Right lobe of liver (tissue), 6 donors: ENCODE measurements around the gene HDAC11. TPM values are rescaled to one million over a fixed set of nuclear protein-coding genes. Genes with fewer than 3 reads are reported as not detected.

ENCODE experiments used
- ATAC-seq, 4 donors: fragments of 200-7000 bp; cut with Tn5 transposase; one replicate each; pipeline ENCODE4 v1.9.1; 2020; ENCODE audit warnings: mild to moderate bottlenecking in 4 of 4, moderate library complexity in 4 of 4
- DNase-seq, 3 donors: peaks; one replicate each; pipeline ENCODE4 v3.0.0-alpha.2; 2020
- H3K27ac ChIP-seq, 3 donors: fragments of 200-600 bp; one replicate each; pipeline ENCODE4 v1.8.0; 2022
- H3K27me3 ChIP-seq, 2 donors: fragments of 200-600 bp; one replicate each; pipeline ENCODE4 v1.8.0; 2022
- H3K36me3 ChIP-seq, 4 donors: fragments of 200-600 bp; sonication (generic) in 1 of 4; one replicate each; pipeline versions ENCODE4 v1.5.1 to v1.8.0; 2017 to 2022; ENCODE audit warnings: control low read depth in 1 of 4
- H3K4me1 ChIP-seq, 4 donors: fragments of 200-600 bp; sonication (generic) in 1 of 4; one replicate each; pipeline versions ENCODE4 v1.5.1 to v1.8.0; 2017 to 2022; ENCODE audit warnings: control low read depth in 1 of 4
- H3K4me3 ChIP-seq, 3 donors: fragments of 200-600 bp; one replicate each; pipeline ENCODE4 v1.8.0; 2022
- H3K9me3 ChIP-seq, 4 donors: fragments of 200-600 bp; sonication (generic) in 1 of 4; one replicate each; pipeline versions ENCODE4 v1.5.1 to v1.8.0; 2017 to 2022; ENCODE audit warnings: control low read depth in 1 of 4
- CTCF ChIP-seq, 4 donors: fragments of 200-600 bp in 3 of 4; fragments of 450-650 bp in 1 of 4; IDR thresholded peaks; one replicate each; pipeline versions ENCODE4 v1.5.1 to v1.8.0; 2016 to 2022; ENCODE audit warnings: antibody characterized with exemption in 4 of 4, mild to moderate bottlenecking in 2 of 4
- POLR2A ChIP-seq: fragments of 450-650 bp; IDR thresholded peaks from one replicate; pipeline ENCODE4 v1.6.1; 2017; ENCODE audit warnings: antibody characterized with exemption, mild to moderate bottlenecking
- WGBS: methylation state at CpG from one replicate; pipeline ENCODE4 v1.1.6; 2018; ENCODE audit warnings: low coverage, low lambda C conversion rate; ENCODE audit not compliant: insufficient coverage; ENCODE audit errors: missing lambda C conversion rate; 5-methylcytosine and 5-hydroxymethylcytosine counted together
- intact Hi-C, 2 donors: fragments of 100-400 bp; cut with DNase I; formaldehyde crosslinking; loops; one replicate each; pipeline versions ENCODE4 v1.11.2 to v1.14.1; 2022
- total RNA-seq, 6 experiments: library from RNA; depleted of rRNA in 2 of 6; stranded (reverse); fragments of >200 nt in 2 of 6; fragmentation: NEBNext Ultra II Directional in 3 of 6; extraction: Animal tissue kit (Norgen Biotek cat#: 25700) in 3 of 6; gene quantifications; one replicate each; pipeline versions ENCODE4 v1.1.0 to v1.2.4, GENCODE V29; 2016 to 2023
- donor health status: DM: no; HTN: yes; CAD: no.
- donor health status: DM: no; HTN: no; CAD: no.
- donor health status: DM: no; HTN: no; CAD: no.
- donor health status: DM: no; HTN: yes; CAD: no.
- donor health status: DM: no; HTN: yes; CAD: no.

HDAC11 gene
- total RNA-seq, 6 experiments from 2014 or later, result 2.2 to 10.8 (median 5.0) TPM

DNA sequence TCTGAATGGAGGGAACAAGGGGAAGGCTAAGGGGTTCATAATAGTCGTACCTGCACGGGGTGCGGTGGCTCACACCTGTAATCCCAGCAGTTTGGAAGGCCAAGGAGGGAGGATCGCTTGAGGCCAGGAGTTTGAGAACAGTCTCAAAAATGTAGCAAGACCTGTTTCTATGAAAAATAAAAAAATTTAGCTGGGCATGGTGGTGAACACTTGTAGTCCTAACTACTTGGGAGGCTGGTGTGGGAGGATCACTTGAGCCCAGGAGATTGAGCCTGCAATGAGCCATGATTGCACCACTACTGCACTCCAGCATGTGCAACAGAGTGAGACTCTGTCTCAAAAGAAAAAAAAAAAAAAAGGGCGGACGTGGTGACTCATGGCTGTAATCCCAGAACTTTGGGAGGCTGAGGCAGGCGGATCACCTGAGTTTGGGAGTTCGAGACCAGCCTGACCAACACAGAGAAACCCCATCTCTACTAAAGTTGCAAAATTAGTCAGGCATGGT is 17.9 kb upstream of the HDAC11 start:
- Histone ChIP-seq H3K4me1 (no peaks in the 10 kb centered on the region), H3K27me3 (no peaks in the 10 kb centered on the region), H3K27ac (no peak overlapping the region), H3K9me3 (no peaks in the 10 kb centered on the region), H3K4me3 (no peak overlapping the region), H3K36me3 (no peaks in the 10 kb centered on the region)
- TF ChIP-seq CTCF (IDR thresholded peaks at IDR 0.05) (no peak), POLR2A (no peak)
- intact Hi-C loops, result no loop called here
- WGBS, result 71% methylated on average over 6 of the region's 8 CpGs
- ATAC-seq (no peak), DNase-seq (no peak)

- intact Hi-C loops, result no loop called here
- Histone ChIP-seq H3K27ac (no peak overlapping the region), H3K9me3 (no peaks in the 10 kb centered on the region), H3K4me1 (no peaks in the 10 kb centered on the region), H3K4me3 (no peak overlapping the region), H3K27me3 (no peaks in the 10 kb centered on the region), H3K36me3 (no peaks in the 10 kb centered on the region)
- no peak for DNase-seq
- 83% methylated on average over 2 of the region's 5 CpGs for WGBS
- ATAC-seq, result no peak
- TF ChIP-seq POLR2A (no peak), CTCF (IDR thresholded peaks at IDR 0.05) (no peak)
Measured at GRCh38 chr3:13462822-13463221, 17.3 kb upstream of the HDAC11 start.

- Histone ChIP-seq H3K27me3 (no peaks in the 10 kb centered on the region), H3K4me1 (no peaks in the 10 kb centered on the region), H3K4me3 (no peak overlapping the region), H3K27ac (no peak overlapping the region), H3K9me3 (no peaks in the 10 kb centered on the region), H3K36me3 (no peaks in the 10 kb centered on the region)
- no peak for TF ChIP-seq CTCF (IDR thresholded peaks at IDR 0.05)
- no peak for TF ChIP-seq POLR2A
- DNase-seq, result no peak
- 44% methylated on average over 5 of the region's 11 CpGs for WGBS
- ATAC-seq, result no peak
- intact Hi-C loops, result no loop called here
Measured at GRCh38 chr3:13463618-13464400, 16.3 kb upstream of the HDAC11 start.

GRCh38 chr3:13465236-13465873 is 14.8 kb upstream of the HDAC11 start:
- H3K4me1 ChIP-seq, result no peaks in the 10 kb centered on the region
- no peaks in the 10 kb centered on the region for H3K9me3 ChIP-seq
- WGBS, result 70% methylated on average over 4 of the region's 4 CpGs
- intact Hi-C loops, result no loop called here
- TF ChIP-seq CTCF (IDR thresholded peaks at IDR 0.05) (no peak), POLR2A (no peak)
- H3K36me3 ChIP-seq, result no peaks in the 10 kb centered on the region
- no peak overlapping the region for H3K27ac ChIP-seq
- peak in 1 of 3 donors; percentile 23 for DNase-seq
- no peak overlapping the region for H3K4me3 ChIP-seq
- ATAC-seq, result no peak
- no peaks in the 10 kb centered on the region for H3K27me3 ChIP-seq
